Measurements from ENCODE around the gene ATRN.
"Not testable (repeated sequence)": the region's sequence is repeated elsewhere in the genome, so short reads cannot be mapped to it uniquely, and the experiment has no call there.

The ATRN gene

DNA sequence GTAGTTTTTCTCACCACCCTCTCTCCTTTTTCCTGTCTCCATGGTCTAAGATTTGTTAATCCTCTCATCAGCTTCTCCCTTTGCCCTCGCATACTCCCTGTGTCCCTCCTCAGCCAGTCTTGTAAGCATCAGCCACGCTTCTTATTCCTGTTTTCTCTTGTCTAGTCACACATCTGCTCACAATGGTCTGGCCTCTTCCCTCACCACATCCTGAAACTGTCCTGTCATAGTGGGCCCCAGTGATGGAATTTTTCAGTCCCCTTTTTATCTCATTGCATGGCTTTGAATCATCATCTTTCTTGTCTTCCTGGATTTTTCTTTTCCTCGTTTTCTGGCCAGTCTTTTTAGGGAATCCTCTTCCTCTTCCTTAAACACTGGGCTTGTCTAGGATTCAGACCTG is 135.2 kb downstream of the ATRN start:
- Histone ChIP-seq H3K36me3 (ENCODE audit: control insufficient read depth, insufficient read depth, low read length) (0 out of 2 replicates have a peak, but pooled peaks cover 2% of the 10 kb centered on the region), H3K27me3 (ENCODE audit: control insufficient read depth, insufficient read depth, low read length) (no peaks in the 10 kb centered on the region), H3K27ac (ENCODE audit: low read depth, low read length) (no peak overlapping the region), H3K9me3 (ENCODE audit: control insufficient read depth, insufficient read depth, low read length) (no peaks in the 10 kb centered on the region), H3K4me3 (ENCODE audit: low read depth, low read length) (no peak overlapping the region), H3K9ac (ENCODE audit: low read depth, low read length) (no peak overlapping the region), H3K4me1 (ENCODE audit: control insufficient read depth, insufficient read depth, low read length) (no peaks in the 10 kb centered on the region)

GRCh38 chr20:3611901-3612300 is 141.1 kb downstream of the ATRN start:
- Histone ChIP-seq H3K9ac (ENCODE audit: low read depth, low read length) (no peak overlapping the region), H3K27me3 (ENCODE audit: control insufficient read depth, insufficient read depth, low read length) (no peaks in the 10 kb centered on the region), H3K36me3 (ENCODE audit: control insufficient read depth, insufficient read depth, low read length) (no peaks in the 10 kb centered on the region), H3K9me3 (ENCODE audit: control insufficient read depth, insufficient read depth, low read length) (no peaks in the 10 kb centered on the region), H3K4me3 (ENCODE audit: low read depth, low read length) (no peak overlapping the region), H3K27ac (ENCODE audit: low read depth, low read length) (no peak overlapping the region), H3K4me1 (ENCODE audit: control insufficient read depth, insufficient read depth, low read length) (peaks cover 3% of the 10 kb centered on the region; the same call in 1 of the 2 replicates)

DNA sequence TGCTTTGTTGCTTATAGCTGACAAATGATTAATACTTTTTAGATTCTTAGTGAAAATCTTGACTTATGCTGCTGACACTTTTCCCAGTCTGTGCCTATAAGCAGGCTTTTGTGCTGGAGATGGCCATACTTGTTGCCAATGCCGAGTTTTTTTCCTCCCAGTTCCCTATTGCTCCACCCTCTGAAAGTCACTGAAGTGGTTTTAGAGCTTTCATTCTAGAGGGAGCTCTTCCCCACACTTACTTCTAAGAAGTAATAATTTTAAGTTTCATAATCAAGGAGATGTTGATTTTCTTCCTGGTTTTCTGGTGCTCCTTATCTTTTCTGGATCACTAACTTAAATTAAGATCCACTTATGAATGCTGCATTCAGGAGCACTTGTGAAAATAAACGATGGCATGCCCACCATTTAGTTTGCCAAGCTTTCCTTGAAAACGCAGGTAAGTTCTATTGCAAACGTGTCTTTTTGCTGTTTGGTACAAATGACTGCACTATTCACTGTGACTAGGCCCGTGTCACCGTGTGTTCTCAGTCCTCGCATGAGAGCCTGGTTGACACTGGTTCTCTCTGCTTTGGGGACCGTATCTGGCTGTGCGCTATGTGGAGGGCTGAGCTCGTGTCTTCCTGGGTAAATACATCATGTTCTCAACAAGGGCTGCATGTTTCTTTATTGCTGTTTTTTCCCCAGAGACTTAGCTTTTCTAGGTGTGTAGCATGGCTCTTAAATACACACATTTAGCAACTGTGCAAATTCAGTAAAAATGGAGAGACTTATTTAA is 142.2 kb downstream of the ATRN start:
- H3K9ac ChIP-seq (ENCODE audit: low read depth, low read length): no peak overlapping the region
- H3K27me3 ChIP-seq (ENCODE audit: control insufficient read depth, insufficient read depth, low read length): no peaks in the 10 kb centered on the region
- peaks cover 3% of the 10 kb centered on the region; the same call in 1 of the 2 replicates for H3K4me1 ChIP-seq (ENCODE audit: control insufficient read depth, insufficient read depth, low read length)
- no peak overlapping the region for H3K4me3 ChIP-seq (ENCODE audit: low read depth, low read length)
- H3K9me3 ChIP-seq (ENCODE audit: control insufficient read depth, insufficient read depth, low read length): no peaks in the 10 kb centered on the region
- no peaks in the 10 kb centered on the region for H3K36me3 ChIP-seq (ENCODE audit: control insufficient read depth, insufficient read depth, low read length)
- H3K27ac ChIP-seq (ENCODE audit: low read depth, low read length): no peak overlapping the region

DNA sequence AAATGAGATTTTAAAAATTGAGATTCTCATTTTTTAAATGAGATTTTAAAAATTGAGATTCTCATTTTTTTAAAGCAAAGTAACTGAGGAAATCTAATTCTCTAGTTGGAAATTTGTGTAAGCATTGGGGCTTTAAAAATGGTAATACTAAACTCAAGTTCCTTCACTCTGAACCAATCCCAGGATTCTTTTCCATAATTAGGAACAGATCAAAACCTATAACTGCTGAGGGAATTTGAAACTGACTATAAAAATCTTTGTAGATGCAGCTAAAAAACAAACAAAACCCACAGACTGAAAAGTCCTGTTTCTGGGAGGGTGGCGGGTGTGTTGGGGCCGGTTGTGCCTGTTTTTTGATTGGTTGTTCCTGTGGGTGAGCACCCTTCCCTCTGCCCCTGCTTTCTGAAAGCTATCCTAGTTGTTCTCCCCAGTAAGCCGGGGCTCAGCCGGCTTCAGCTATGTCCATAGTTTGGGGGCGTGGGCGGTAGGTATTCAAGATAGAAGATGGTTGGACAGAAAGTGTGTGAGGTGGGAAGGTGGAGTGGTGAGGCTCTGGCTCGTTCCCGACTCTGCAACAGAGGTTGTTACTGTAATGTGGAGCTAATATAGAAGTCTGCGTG is 143.1 kb downstream of the ATRN start:
- H3K4me3 ChIP-seq (ENCODE audit: low read depth, low read length): no peak overlapping the region
- H3K27me3 ChIP-seq (ENCODE audit: control insufficient read depth, insufficient read depth, low read length): no peaks in the 10 kb centered on the region

GRCh38 chr20:3614466-3614865 is 143.6 kb downstream of the ATRN start:
- Histone ChIP-seq H3K27ac (ENCODE audit: low read depth, low read length) (no peak overlapping the region), H3K9ac (ENCODE audit: low read depth, low read length) (no peak overlapping the region), H3K4me3 (ENCODE audit: low read depth, low read length) (no peak overlapping the region), H3K36me3 (ENCODE audit: control insufficient read depth, insufficient read depth, low read length) (no peaks in the 10 kb centered on the region), H3K9me3 (ENCODE audit: control insufficient read depth, insufficient read depth, low read length) (no peaks in the 10 kb centered on the region), H3K4me1 (ENCODE audit: control insufficient read depth, insufficient read depth, low read length) (peaks cover 3% of the 10 kb centered on the region; the same call in 1 of the 2 replicates), H3K27me3 (ENCODE audit: control insufficient read depth, insufficient read depth, low read length) (no peaks in the 10 kb centered on the region)

More for the DNA sequence above, 143.1 kb downstream of the ATRN start:
- Histone ChIP-seq H3K27ac (ENCODE audit: low read depth, low read length) (no peak overlapping the region), H3K9ac (ENCODE audit: low read depth, low read length) (no peak overlapping the region), H3K36me3 (ENCODE audit: control insufficient read depth, insufficient read depth, low read length) (no peaks in the 10 kb centered on the region), H3K4me1 (ENCODE audit: control insufficient read depth, insufficient read depth, low read length) (peaks cover 3% of the 10 kb centered on the region; the same call in 1 of the 2 replicates), H3K9me3 (ENCODE audit: control insufficient read depth, insufficient read depth, low read length) (no peaks in the 10 kb centered on the region)

GRCh38 chr20:3615171-3615840 is 144.5 kb downstream of the ATRN start:
- not testable (repeated sequence) for H3K4me1 ChIP-seq (ENCODE audit: control insufficient read depth, insufficient read depth, low read length); H3K9me3 ChIP-seq (ENCODE audit: control insufficient read depth, insufficient read depth, low read length); H3K36me3 ChIP-seq (ENCODE audit: control insufficient read depth, insufficient read depth, low read length); H3K27ac ChIP-seq (ENCODE audit: low read depth, low read length); H3K27me3 ChIP-seq (ENCODE audit: control insufficient read depth, insufficient read depth, low read length); H3K4me3 ChIP-seq (ENCODE audit: low read depth, low read length); H3K9ac ChIP-seq (ENCODE audit: low read depth, low read length)

DNA sequence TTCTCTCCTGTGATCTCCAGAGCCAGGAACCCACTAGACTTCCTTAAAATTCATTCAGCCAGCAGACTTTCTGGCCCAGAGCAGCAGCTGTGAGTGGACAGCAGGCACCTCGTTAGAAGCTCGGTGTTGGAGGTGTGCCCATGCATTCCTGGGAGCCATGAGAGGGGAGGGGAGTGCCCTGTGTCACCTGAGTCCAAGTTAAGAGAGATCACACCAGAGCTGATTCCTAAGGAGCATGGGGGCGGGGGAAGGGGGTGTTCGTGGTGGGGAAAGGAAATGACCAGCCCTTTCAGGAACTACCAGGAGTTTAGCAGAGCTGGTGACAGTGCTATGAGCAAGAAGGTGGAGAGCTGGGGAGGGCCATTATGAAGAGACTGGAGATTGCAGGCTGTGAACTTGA is 145.4 kb downstream of the ATRN start:
- Histone ChIP-seq H3K27ac (ENCODE audit: low read depth, low read length) (no peak overlapping the region), H3K4me3 (ENCODE audit: low read depth, low read length) (no peak overlapping the region), H3K9me3 (ENCODE audit: control insufficient read depth, insufficient read depth, low read length) (no peaks in the 10 kb centered on the region), H3K4me1 (ENCODE audit: control insufficient read depth, insufficient read depth, low read length) (peaks cover 3% of the 10 kb centered on the region; the same call in 1 of the 2 replicates), H3K9ac (ENCODE audit: low read depth, low read length) (no peak overlapping the region), H3K27me3 (ENCODE audit: control insufficient read depth, insufficient read depth, low read length) (no peaks in the 10 kb centered on the region), H3K36me3 (ENCODE audit: control insufficient read depth, insufficient read depth, low read length) (no peaks in the 10 kb centered on the region)

DNA sequence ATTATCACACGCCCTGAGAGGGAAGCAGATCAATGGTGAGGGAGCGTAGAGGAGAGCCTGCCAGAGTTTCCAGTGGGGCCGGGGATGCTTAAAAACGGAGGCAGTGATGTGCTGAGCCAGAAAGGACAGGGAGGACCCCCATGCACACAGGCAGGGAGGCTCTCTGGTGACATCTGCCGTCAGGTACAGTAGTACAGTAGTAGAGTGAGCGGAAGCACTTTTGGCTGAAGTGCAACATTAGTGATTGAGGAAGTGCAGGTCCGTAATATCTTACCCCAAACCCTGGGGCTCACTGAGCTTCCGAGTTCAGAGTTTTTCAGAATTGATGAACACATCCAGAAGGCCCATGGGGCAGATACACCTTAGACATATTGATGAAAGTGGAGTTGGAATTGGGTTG is 150.3 kb downstream of the ATRN start:
- Histone ChIP-seq H3K27me3 (ENCODE audit: control insufficient read depth, insufficient read depth, low read length) (no peaks in the 10 kb centered on the region), H3K9me3 (ENCODE audit: control insufficient read depth, insufficient read depth, low read length) (no peaks in the 10 kb centered on the region), H3K27ac (ENCODE audit: low read depth, low read length) (no peak overlapping the region), H3K4me1 (ENCODE audit: control insufficient read depth, insufficient read depth, low read length) (peaks cover 1% of the 10 kb centered on the region; the same call in 1 of the 2 replicates), H3K4me3 (ENCODE audit: low read depth, low read length) (no peak overlapping the region), H3K36me3 (ENCODE audit: control insufficient read depth, insufficient read depth, low read length) (no peaks in the 10 kb centered on the region), H3K9ac (ENCODE audit: low read depth, low read length) (no peak overlapping the region)

DNA sequence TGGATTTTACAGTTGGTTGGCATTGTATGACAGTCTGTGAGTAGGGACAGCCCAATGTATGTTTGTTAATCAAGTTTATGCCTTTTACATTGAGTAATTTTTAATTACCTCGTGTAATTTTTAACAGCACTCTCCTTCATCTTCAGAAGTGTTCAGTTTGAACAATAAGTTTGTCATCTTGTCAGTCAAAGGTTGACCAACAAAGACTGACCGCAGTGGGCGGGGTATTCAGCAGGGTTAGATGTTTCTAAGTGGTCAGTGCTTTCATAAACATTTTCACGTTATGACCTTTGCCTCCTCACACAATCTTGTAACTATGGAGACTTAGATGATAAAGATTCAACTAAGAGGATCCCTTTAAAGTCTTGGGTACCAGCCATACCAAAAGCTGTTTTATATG is 151.6 kb downstream of the ATRN start:
- H3K27ac ChIP-seq (ENCODE audit: low read depth, low read length): no peak overlapping the region
- H3K4me3 ChIP-seq (ENCODE audit: low read depth, low read length): no peak overlapping the region
- no peaks in the 10 kb centered on the region for H3K9me3 ChIP-seq (ENCODE audit: control insufficient read depth, insufficient read depth, low read length)
- no peaks in the 10 kb centered on the region for H3K4me1 ChIP-seq (ENCODE audit: control insufficient read depth, insufficient read depth, low read length)
- H3K9ac ChIP-seq (ENCODE audit: low read depth, low read length): no peak overlapping the region
- no peaks in the 10 kb centered on the region for H3K36me3 ChIP-seq (ENCODE audit: control insufficient read depth, insufficient read depth, low read length)
- no peaks in the 10 kb centered on the region for H3K27me3 ChIP-seq (ENCODE audit: control insufficient read depth, insufficient read depth, low read length)

DNA sequence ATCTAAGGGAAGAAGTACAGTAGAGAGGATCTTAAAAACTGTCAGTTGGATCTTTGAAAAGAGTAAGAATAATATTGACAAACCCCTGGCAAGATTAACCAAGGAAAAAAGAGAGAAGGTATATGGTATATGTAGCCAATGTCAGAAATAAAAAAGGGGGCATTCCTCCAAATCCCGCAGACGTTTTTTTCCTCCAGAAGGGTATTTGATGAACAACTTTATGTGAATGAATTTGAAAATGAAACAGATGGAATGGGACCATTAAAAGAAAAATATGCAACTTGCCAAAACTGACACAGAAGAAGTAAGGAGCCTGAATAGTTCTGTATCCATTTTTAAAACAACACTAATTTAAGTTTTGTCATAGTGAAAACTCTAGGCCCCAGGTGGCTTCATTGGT is 156.7 kb downstream of the ATRN start:
- Histone ChIP-seq H3K4me3 (ENCODE audit: low read depth, low read length) (no peak overlapping the region), H3K36me3 (ENCODE audit: control insufficient read depth, insufficient read depth, low read length) (no peaks in the 10 kb centered on the region), H3K27me3 (ENCODE audit: control insufficient read depth, insufficient read depth, low read length) (no peaks in the 10 kb centered on the region), H3K9me3 (ENCODE audit: control insufficient read depth, insufficient read depth, low read length) (no peaks in the 10 kb centered on the region), H3K27ac (ENCODE audit: low read depth, low read length) (no peak overlapping the region), H3K4me1 (ENCODE audit: control insufficient read depth, insufficient read depth, low read length) (peaks cover 10% of the 10 kb centered on the region), H3K9ac (ENCODE audit: low read depth, low read length) (no peak overlapping the region)
